Hepatocyte (in vitro differentiated cells): ENCODE results near the gene IL1RAPL1. TPM values are rescaled to one million over a fixed set of nuclear protein-coding genes. Genes with fewer than 3 reads are reported as not detected.
"Not testable (repeated sequence)": the region's sequence is repeated elsewhere in the genome, so short reads cannot be mapped to it uniquely, and the experiment has no call there.

Experiments
- DNase-seq: peaks from one replicate; pipeline ENCODE4 v3.0.0-alpha.2; 2016; ENCODE audit warnings: low spot score
- H2AFZ ChIP-seq: fragments of 200-600 bp; sonication (generic); 2 replicates; pipeline ENCODE4 v1.6.0; 2016; ENCODE audit warnings: antibody characterized with exemption, mild to moderate bottlenecking
- H3K27ac ChIP-seq: fragments of 200-600 bp; sonication (generic); 2 replicates; pipeline ENCODE4 v1.5.1; 2016; ENCODE audit warnings: mild to moderate bottlenecking
- H3K27me3 ChIP-seq: fragments of 200-600 bp; sonication (generic); 2 replicates; pipeline ENCODE4 v1.6.1; 2016
- H3K36me3 ChIP-seq: fragments of 200-600 bp; sonication (generic); replicated peaks from 2 replicates; pipeline ENCODE4 v1.5.1; 2016; ENCODE audit warnings: low read depth; ENCODE audit not compliant: insufficient read depth
- H3K4me1 ChIP-seq: fragments of 200-600 bp; sonication (generic); 2 replicates; pipeline ENCODE4 v1.5.1; 2016; ENCODE audit warnings: mild to moderate bottlenecking, moderate library complexity; ENCODE audit not compliant: insufficient read depth
- H3K4me2 ChIP-seq: fragments of 200-600 bp; sonication (generic); 2 replicates; pipeline ENCODE4 v1.6.0; 2016
- H3K4me3 ChIP-seq: fragments of 200-600 bp; sonication (generic); 2 replicates; pipeline ENCODE4 v1.5.1; 2016; ENCODE audit warnings: mild to moderate bottlenecking
- H3K79me2 ChIP-seq: fragments of 200-600 bp; sonication (generic); 2 replicates; pipeline ENCODE4 v1.6.0; 2017; ENCODE audit warnings: mild to moderate bottlenecking
- H3K9me2 ChIP-seq: fragments of 200-600 bp; sonication (generic); replicated peaks from 2 replicates; pipeline ENCODE4 v1.6.0; 2017; ENCODE audit warnings: mild to moderate bottlenecking; ENCODE audit not compliant: insufficient read depth
- H3K9me3 ChIP-seq: fragments of 200-600 bp; sonication (generic); 2 replicates; pipeline ENCODE4 v1.5.1; 2016; ENCODE audit warnings: low read depth, mild to moderate bottlenecking
- H4K20me1 ChIP-seq: fragments of 200-600 bp; sonication (generic); 2 replicates; pipeline ENCODE4 v1.6.0; 2016; ENCODE audit warnings: mild to moderate bottlenecking; ENCODE audit not compliant: insufficient read depth, poor library complexity, severe bottlenecking
- EZH2 ChIP-seq: fragments of 200-600 bp; sonication (generic); IDR thresholded peaks from 2 replicates; pipeline ENCODE4 v1.6.1; 2016; ENCODE audit warnings: antibody characterized with exemption, mild to moderate bottlenecking, borderline replicate concordance
- EZH2phosphoT487 ChIP-seq: fragments of 200-600 bp; sonication (generic); IDR thresholded peaks from one replicate; pipeline ENCODE4 v1.6.1; 2018; ENCODE audit warnings: antibody characterized with exemption, mild to moderate bottlenecking, low read depth, moderate library complexity; ENCODE audit not compliant: unreplicated experiment, severe bottlenecking
- WGBS: methylation state at CpG from one replicate; pipeline ENCODE4 v1.1.6; 2016; ENCODE audit warnings: low lambda C conversion rate; ENCODE audit errors: missing lambda C conversion rate; 5-methylcytosine and 5-hydroxymethylcytosine counted together
- polyA plus RNA-seq: library from polyadenylated mRNA; unstranded; fragments of >200 nt; fragmentation: Nextera tagmentation; extraction: Ambion mirVana; gene quantifications from 2 replicates; pipeline ENCODE4 v1.2.1, GENCODE V29; 2016
- total RNA-seq: library from RNA; depleted of rRNA; stranded (reverse); fragments of >200 nt; gene quantifications from 2 replicates; pipeline ENCODE4 v1.2.3, GENCODE V29; 2014
- TF ChIP-seq, protein P1 (sequence below): fragments of 200-600 bp; sonication (generic); IDR thresholded peaks from 2 replicates; pipeline ENCODE4 v1.5.1; 2016; ENCODE audit warnings: antibody characterized with exemption, mild to moderate bottlenecking; ENCODE audit not compliant: poor library complexity

The IL1RAPL1 gene
- total and polyA plus RNA-seq, 2 experiments from 2014 or later = 0.89 to 2.7 TPM

- Histone ChIP-seq H4K20me1 (no peaks in the 10 kb centered on the region), H3K9me3 (no peaks in the 10 kb centered on the region), H3K27ac (no peak overlapping the region), H3K79me2 (no peaks in the 10 kb centered on the region), H3K9me2 (no peaks in the 10 kb centered on the region), H3K27me3 (no peaks in the 10 kb centered on the region), H3K4me2 (no peak overlapping the region), H3K4me1 (no peaks in the 10 kb centered on the region), H2AFZ (no peak overlapping the region), H3K36me3 (no peaks in the 10 kb centered on the region), H3K4me3 (no peak overlapping the region)
- no peak for DNase-seq
- TF ChIP-seq EZH2phosphoT487 = no peak
- TF ChIP-seq, protein P1, sequence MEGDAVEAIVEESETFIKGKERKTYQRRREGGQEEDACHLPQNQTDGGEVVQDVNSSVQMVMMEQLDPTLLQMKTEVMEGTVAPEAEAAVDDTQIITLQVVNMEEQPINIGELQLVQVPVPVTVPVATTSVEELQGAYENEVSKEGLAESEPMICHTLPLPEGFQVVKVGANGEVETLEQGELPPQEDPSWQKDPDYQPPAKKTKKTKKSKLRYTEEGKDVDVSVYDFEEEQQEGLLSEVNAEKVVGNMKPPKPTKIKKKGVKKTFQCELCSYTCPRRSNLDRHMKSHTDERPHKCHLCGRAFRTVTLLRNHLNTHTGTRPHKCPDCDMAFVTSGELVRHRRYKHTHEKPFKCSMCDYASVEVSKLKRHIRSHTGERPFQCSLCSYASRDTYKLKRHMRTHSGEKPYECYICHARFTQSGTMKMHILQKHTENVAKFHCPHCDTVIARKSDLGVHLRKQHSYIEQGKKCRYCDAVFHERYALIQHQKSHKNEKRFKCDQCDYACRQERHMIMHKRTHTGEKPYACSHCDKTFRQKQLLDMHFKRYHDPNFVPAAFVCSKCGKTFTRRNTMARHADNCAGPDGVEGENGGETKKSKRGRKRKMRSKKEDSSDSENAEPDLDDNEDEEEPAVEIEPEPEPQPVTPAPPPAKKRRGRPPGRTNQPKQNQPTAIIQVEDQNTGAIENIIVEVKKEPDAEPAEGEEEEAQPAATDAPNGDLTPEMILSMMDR = no peak
- no peak for TF ChIP-seq EZH2
- WGBS = 85% methylated on average over 1 of the region's 1 CpG
These were observed 772.0 kb downstream of the IL1RAPL1 start for GRCh38 chrX:29359276-29359675.

GRCh38 chrX:29374765-29375164 lies 787.5 kb downstream of the IL1RAPL1 start:
- not testable (repeated sequence) for DNase-seq, H3K27ac ChIP-seq, H3K36me3 ChIP-seq, H4K20me1 ChIP-seq, H3K79me2 ChIP-seq, H2AFZ ChIP-seq, H3K27me3 ChIP-seq, H3K4me1 ChIP-seq, H3K4me2 ChIP-seq, H3K9me2 ChIP-seq, H3K9me3 ChIP-seq, H3K4me3 ChIP-seq

GRCh38 chrX:29376584-29376983 lies 789.3 kb downstream of the IL1RAPL1 start:
- Histone ChIP-seq H3K4me1 (no peaks in the 10 kb centered on the region), H3K27me3 (no peaks in the 10 kb centered on the region), H3K27ac (no peak overlapping the region), H3K4me3 (no peak overlapping the region), H3K9me2 (no peaks in the 10 kb centered on the region), H3K36me3 (no peaks in the 10 kb centered on the region), H3K4me2 (no peak overlapping the region), H3K79me2 (no peaks in the 10 kb centered on the region), H4K20me1 (no peaks in the 10 kb centered on the region), H2AFZ (no peak overlapping the region), H3K9me3 (no peaks in the 10 kb centered on the region)
- DNase-seq = no peak
- 76% methylated on average over 1 of the region's 1 CpG for WGBS
- TF ChIP-seq, protein P1 = no peak
- TF ChIP-seq EZH2phosphoT487 (no peak), EZH2 (no peak)

DNA sequence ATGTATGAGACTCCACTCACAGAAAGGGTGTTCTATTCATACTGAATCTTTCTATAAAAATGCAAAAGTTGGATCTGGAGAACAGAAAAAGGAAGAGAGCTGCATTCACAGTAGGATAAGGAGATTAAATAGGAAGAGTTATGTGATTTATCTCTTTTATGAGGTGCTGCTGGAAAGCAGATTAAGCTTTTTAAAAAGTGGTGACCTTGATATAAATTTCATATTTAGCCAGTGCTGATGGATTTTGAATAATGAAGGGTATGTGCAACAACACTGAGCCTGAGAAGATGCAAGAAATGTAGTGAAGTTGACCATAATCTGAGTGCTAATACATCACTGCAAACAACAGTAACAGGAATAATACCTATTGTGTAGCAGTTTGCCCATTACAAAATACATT lies 795.6 kb downstream of the IL1RAPL1 start:
- H3K27ac ChIP-seq = no peak overlapping the region
- no peaks in the 10 kb centered on the region for H3K27me3 ChIP-seq
- H3K79me2 ChIP-seq = no peaks in the 10 kb centered on the region
- no peak overlapping the region for H3K4me3 ChIP-seq
- no peaks in the 10 kb centered on the region for H3K36me3 ChIP-seq
- H3K9me2 ChIP-seq = no peaks in the 10 kb centered on the region
- no peaks in the 10 kb centered on the region for H3K9me3 ChIP-seq
- DNase-seq = no peak
- no peaks in the 10 kb centered on the region for H3K4me1 ChIP-seq
- no peak overlapping the region for H3K4me2 ChIP-seq
- TF ChIP-seq, protein P1 = no peak
- no peak for TF ChIP-seq EZH2phosphoT487
- TF ChIP-seq EZH2 = no peak
- no peak overlapping the region for H2AFZ ChIP-seq
- H4K20me1 ChIP-seq = no peaks in the 10 kb centered on the region
